BJ (cell line): ENCODE measurements around the gene PDZD2. TPM values are rescaled to one million over a fixed set of nuclear protein-coding genes. Genes with fewer than 3 reads are reported as not detected.

Experiments used
- CTCF ChIA-PET: fragments of 350-600 bp; formaldehyde crosslinking; extraction: SDS; loops from one replicate; lab custom pipeline; 2021; ENCODE audit warnings: antibody characterized with exemption, inconsistent platforms; lab: Yijun Ruan, JAX
- POLR2A ChIA-PET: fragments of 300-600 bp; sonication (Branson Sonifier 250); formaldehyde crosslinking; extraction: SDS; loops from one replicate; lab custom pipeline; 2021; ENCODE audit warnings: antibody characterized with exemption; lab: Charles Lee
- DNase-seq: peaks from one replicate; pipeline ENCODE4 v3.0.0-alpha.2; 2011; ENCODE audit warnings: low read depth
- H3K27me3 ChIP-seq: 2 replicates; pipeline ENCODE4 v1.6.0; 2011; ENCODE audit warnings: low read length; ENCODE audit not compliant: control insufficient read depth, insufficient read depth
- H3K36me3 ChIP-seq: 2 replicates; pipeline ENCODE4 v1.5.1; 2011; ENCODE audit warnings: low read length; ENCODE audit not compliant: control insufficient read depth, insufficient read depth
- H3K4me3 ChIP-seq: 2 replicates; pipeline ENCODE4 v1.5.1; 2011; ENCODE audit warnings: low read depth, mild to moderate bottlenecking, control low read depth, low read length
- CTCF ChIP-seq: IDR thresholded peaks from 2 replicates; pipeline ENCODE4 v1.5.1; 2011; ENCODE audit warnings: low read depth, mild to moderate bottlenecking, control low read depth, inconsistent platforms, low read length, moderate library complexity; ENCODE audit not compliant: insufficient read depth
- polyA plus RNA-seq: library from polyadenylated mRNA; depleted of rRNA; stranded (reverse); fragments of >200 nt; gene quantifications from 2 replicates; pipeline ENCODE4 v1.2.3, GENCODE V29; 2011

PDZD2 gene
- polyA plus RNA-seq, 1 experiment, result 0.06 TPM

DNA sequence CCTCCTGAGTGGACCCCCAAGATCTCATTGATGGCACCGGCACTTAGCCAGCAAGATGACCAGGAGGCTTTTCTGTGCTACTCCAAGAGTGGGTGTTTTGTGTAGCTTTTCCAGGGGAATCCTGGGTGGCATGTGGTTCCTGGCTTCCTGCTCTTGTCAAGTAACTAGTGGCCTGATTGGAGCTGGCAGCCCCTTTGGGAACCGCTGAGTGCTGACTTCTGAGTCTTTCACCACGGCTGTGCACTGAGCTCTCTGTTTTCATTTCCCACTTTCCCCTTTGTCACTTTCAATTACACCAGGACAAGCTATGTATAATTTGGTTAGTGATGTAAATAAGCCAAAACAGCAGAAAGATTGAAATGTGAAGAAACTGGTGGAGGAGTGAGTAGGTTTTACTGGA is 279.8 kb downstream of the PDZD2 start:
- no peak for DNase-seq
- Histone ChIP-seq H3K36me3 (no peaks in the 10 kb centered on the region), H3K4me3 (no peak overlapping the region), H3K27me3 (no peaks in the 10 kb centered on the region)
- ChIA-PET POLR2A (no interaction called here), CTCF (interaction anchor here (0.9 to 1.5 kb wide), 2 partner anchors 10 to 134 kb away, joined by 3 read pairs; no protein-coding TSS in a partner anchor)
- no peak for TF ChIP-seq CTCF

DNA sequence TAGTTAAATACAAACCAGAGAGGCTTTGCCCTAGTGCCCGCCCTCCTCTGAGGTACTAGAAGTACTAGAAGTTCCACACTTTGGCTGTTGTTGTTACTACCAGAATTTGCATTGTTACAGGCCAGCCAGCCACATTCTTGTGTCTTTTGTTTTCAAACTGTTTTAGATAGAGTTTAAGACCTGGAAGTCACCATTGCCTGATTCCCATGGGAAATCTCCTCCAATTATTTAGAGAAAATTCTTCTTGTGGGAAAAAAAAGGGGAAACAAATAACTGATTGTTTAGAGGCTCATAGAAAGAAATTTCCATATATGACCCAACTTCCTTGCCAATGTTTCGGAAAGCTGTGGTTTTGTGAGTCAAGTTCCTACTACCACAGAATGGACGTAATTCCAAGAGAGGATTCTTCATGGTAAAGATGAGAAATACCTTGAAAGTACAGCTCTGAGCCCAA is 282.9 kb downstream of the PDZD2 start:
- ChIA-PET CTCF (interaction anchor here (0.6 to 1.9 kb wide), 3 partner anchors 12 to 155 kb away, joined by 3 to 4 read pairs (median 4); no protein-coding TSS in a partner anchor), POLR2A (no interaction called here)
- Histone ChIP-seq H3K36me3 (no peaks in the 10 kb centered on the region), H3K4me3 (no peak overlapping the region), H3K27me3 (no peaks in the 10 kb centered on the region)
- TF ChIP-seq CTCF, result no peak
- DNase-seq, result no peak

DNA sequence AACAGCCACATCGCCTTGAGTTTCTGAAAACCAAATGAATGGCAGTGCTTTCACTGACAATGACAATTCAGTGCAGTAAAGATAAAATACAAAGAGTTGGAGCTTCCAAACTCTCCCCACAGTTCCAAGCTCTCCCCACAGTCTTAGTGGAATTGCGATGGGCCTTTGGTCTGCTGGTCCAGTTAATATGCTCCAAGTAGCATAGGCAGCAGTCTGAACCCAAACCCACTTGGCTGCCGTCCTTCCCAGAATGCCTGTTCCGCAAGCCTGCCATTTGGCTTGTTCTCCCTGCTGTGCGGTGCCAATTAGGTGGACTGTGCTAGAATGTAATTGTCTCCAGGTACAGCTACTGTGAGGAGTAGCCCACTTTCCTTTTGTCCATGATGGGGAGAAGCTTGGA is 285.1 kb downstream of the PDZD2 start:
- Histone ChIP-seq H3K36me3 (no peaks in the 10 kb centered on the region), H3K4me3 (no peak overlapping the region), H3K27me3 (no peaks in the 10 kb centered on the region; the same call in 1 of the 2 replicates)
- no peak for TF ChIP-seq CTCF
- ChIA-PET POLR2A (no interaction called here), CTCF (interaction anchor here (1.1 kb wide), 1 partner anchor 14 kb away, joined by 3 read pairs; no protein-coding TSS in a partner anchor)
- DNase-seq, result no peak

GRCh38 chr5:31931874-31932273 is 292.9 kb downstream of the PDZD2 start:
- POLR2A ChIA-PET, result no interaction called here
- peaks cover 4% of the 10 kb centered on the region; the same call in 1 of the 2 replicates for H3K27me3 ChIP-seq
- CTCF ChIA-PET, result interaction anchor here (0.8 to 1.2 kb wide), 2 partner anchors 16 to 36 kb away, joined by 3 to 4 read pairs; no protein-coding TSS in a partner anchor
- no peak for TF ChIP-seq CTCF
- H3K36me3 ChIP-seq, result no peaks in the 10 kb centered on the region
- no peak overlapping the region for H3K4me3 ChIP-seq
- no peak for DNase-seq

DNA sequence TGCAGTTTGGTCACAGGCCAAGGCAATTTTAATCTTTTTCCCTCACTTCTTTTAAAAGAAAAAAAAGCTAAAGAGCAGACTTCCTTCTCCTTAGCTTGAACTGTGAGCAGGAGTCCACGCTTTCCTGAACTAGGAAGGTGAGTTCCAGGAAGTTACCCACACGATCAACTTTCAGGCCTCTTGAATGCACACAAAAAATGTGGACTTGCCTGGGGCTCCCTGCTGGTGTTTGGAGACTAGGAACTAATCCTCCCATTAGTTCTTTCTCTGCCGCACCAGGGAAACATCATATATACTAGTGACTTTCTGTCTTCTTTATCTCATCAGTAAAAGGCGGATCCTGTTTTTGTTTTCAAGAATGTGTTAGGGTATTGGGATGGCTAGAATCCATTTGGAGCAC is 295.2 kb downstream of the PDZD2 start:
- no peak for TF ChIP-seq CTCF
- no peaks in the 10 kb centered on the region for H3K36me3 ChIP-seq
- no peak overlapping the region for H3K4me3 ChIP-seq
- ChIA-PET POLR2A (interaction anchor here (0.7 kb wide), 1 partner anchor 11 kb away, joined by 5 read pairs; no protein-coding TSS in a partner anchor), CTCF (interaction anchor here (0.6 to 1.6 kb wide), 2 partner anchors 13 to 143 kb away, joined by 3 to 6 read pairs; no protein-coding TSS in a partner anchor)
- peaks cover 4% of the 10 kb centered on the region; the same call in 1 of the 2 replicates for H3K27me3 ChIP-seq
- DNase-seq, result no peak
